Measurements from ENCODE around the gene RTCA. TPM values are rescaled to one million over a fixed set of nuclear protein-coding genes. Genes with fewer than 3 reads are reported as not detected.

The RTCA gene
- total RNA-seq, 1 experiment from 2014 or later, result 26.5 TPM

DNA sequence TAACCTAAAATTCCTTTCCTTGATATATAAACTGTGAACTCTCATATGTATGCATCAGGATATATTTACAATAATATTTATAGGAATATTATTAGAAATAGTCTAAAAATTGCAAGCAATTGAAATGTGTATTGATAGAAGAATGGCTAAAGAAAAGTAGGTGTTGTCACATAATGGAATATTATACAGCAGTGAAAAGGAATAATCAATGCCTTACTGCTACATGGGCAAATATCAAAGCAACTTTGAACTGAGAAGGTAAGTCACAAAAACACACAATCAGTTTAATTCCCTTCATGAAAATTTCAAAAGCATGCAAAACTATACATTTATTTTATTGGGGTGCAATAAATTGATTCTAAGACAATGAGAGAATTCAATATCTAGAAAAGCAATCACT lies 50.6 kb downstream of the RTCA start (continued):
- TF ChIP-seq, protein P1, sequence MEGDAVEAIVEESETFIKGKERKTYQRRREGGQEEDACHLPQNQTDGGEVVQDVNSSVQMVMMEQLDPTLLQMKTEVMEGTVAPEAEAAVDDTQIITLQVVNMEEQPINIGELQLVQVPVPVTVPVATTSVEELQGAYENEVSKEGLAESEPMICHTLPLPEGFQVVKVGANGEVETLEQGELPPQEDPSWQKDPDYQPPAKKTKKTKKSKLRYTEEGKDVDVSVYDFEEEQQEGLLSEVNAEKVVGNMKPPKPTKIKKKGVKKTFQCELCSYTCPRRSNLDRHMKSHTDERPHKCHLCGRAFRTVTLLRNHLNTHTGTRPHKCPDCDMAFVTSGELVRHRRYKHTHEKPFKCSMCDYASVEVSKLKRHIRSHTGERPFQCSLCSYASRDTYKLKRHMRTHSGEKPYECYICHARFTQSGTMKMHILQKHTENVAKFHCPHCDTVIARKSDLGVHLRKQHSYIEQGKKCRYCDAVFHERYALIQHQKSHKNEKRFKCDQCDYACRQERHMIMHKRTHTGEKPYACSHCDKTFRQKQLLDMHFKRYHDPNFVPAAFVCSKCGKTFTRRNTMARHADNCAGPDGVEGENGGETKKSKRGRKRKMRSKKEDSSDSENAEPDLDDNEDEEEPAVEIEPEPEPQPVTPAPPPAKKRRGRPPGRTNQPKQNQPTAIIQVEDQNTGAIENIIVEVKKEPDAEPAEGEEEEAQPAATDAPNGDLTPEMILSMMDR (IDR thresholded peaks at IDR 0.05 in 2 of 3, conservative IDR thresholded peaks at IDR 0.05 in 1 of 3; ENCODE audit: borderline replicate concordance in 1 of 3, insufficient read depth in 1 of 3, low read depth in 2 of 3, low read length in 2 of 3), result no peak
- TF ChIP-seq EGR1 (IDR thresholded peaks at IDR 0.05; ENCODE audit: low read depth) (no peak), RAD21 (IDR thresholded peaks at IDR 0.05; ENCODE audit: low read depth) (no peak), SIN3A (IDR thresholded peaks at IDR 0.05; ENCODE audit: low read depth) (no peak), TCF7L2 (IDR thresholded peaks at IDR 0.05; ENCODE audit: borderline replicate concordance, extremely low read depth, insufficient read depth, insufficient read length) (no peak), ZNF274 (IDR thresholded peaks at IDR 0.05; ENCODE audit: low read depth, low read length) (no peak)
- TF ChIP-seq, protein P2, sequence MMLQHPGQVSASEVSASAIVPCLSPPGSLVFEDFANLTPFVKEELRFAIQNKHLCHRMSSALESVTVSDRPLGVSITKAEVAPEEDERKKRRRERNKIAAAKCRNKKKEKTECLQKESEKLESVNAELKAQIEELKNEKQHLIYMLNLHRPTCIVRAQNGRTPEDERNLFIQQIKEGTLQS (IDR thresholded peaks at IDR 0.05), result no peak
- TF ChIP-seq, protein P3, sequence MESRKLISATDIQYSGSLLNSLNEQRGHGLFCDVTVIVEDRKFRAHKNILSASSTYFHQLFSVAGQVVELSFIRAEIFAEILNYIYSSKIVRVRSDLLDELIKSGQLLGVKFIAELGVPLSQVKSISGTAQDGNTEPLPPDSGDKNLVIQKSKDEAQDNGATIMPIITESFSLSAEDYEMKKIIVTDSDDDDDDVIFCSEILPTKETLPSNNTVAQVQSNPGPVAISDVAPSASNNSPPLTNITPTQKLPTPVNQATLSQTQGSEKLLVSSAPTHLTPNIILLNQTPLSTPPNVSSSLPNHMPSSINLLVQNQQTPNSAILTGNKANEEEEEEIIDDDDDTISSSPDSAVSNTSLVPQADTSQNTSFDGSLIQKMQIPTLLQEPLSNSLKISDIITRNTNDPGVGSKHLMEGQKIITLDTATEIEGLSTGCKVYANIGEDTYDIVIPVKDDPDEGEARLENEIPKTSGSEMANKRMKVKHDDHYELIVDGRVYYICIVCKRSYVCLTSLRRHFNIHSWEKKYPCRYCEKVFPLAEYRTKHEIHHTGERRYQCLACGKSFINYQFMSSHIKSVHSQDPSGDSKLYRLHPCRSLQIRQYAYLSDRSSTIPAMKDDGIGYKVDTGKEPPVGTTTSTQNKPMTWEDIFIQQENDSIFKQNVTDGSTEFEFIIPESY (IDR thresholded peaks at IDR 0.05; ENCODE audit: extremely low read depth, insufficient replicate concordance, low read length), result no peak
